Activated naive CD4-positive, alpha-beta T cell treated with anti-CD3 and anti-CD28 coated beads, Interleukin-2, amount 10 ng/mL, durations not matched to agents 5 hours and 36 hours (primary cell): ENCODE results near the gene DYNLT2B. TPM values are rescaled to one million over a fixed set of nuclear protein-coding genes. Genes with fewer than 3 reads are reported as not detected.

Source experiments
- total RNA-seq, 2 experiments: library from RNA; stranded (reverse); gene quantifications; one replicate each; pipeline ENCODE4 v1.2.3, GENCODE V29; 2021

Gene DYNLT2B
- total RNA-seq = 10 to 100 TPM; 17.9 to 18.6 TPM

GRCh38 chr3:196317687-196318467 lies at the start of gene DYNLT2B:
DYNLT2B (minus strand) TSS chr3:196318240; CDS start chr3:196318152, 88 bp downstream.

GRCh38 chr3:196287440-196288140 lies 30.4 kb downstream of the DYNLT2B start, which contains the start of gene PCYT1A:
PCYT1A (minus strand) TSS chr3:196287726; CDS start chr3:196270531, 17,195 bp downstream.

Other genes with a start within 250 kb of the DYNLT2B start
- 100 to 1,000 TPM; 199 to 221 TPM for gene TFRC, start 236.2 kb downstream of the DYNLT2B start, total RNA-seq
- gene ZDHHC19, start 106.8 kb downstream of the DYNLT2B start, total RNA-seq = not detected
- gene SLC51A, start 101.7 kb downstream of the DYNLT2B start, total RNA-seq = not detected
- gene PCYT1A, start 30.5 kb downstream of the DYNLT2B start, total RNA-seq = 10 to 100 TPM; 71.0 to 71.6 TPM
- gene TM4SF19, start 20.1 kb upstream of the DYNLT2B start, total RNA-seq = not detected
- gene UBXN7, start 114.2 kb upstream of the DYNLT2B start, total RNA-seq = 10 to 100 TPM; 44.6 to 54.9 TPM
- 10 to 100 TPM; 35.4 to 39.0 TPM for gene RNF168, start 185.5 kb upstream of the DYNLT2B start, total RNA-seq
- gene SMCO1, start 197.1 kb upstream of the DYNLT2B start, total RNA-seq = not detected